Osteoblast (primary cell): ENCODE measurements around the gene SLC25A24. TPM values are rescaled to one million over a fixed set of nuclear protein-coding genes. Genes with fewer than 3 reads are reported as not detected.

ENCODE experiments used
- DNase-seq: peaks from one replicate; pipeline ENCODE4 v3.0.0; 2011; ENCODE audit warnings: low spot score, mixed read lengths; ENCODE audit not compliant: insufficient read length; ENCODE audit errors: missing footprints
- H2AFZ ChIP-seq: 2 replicates; pipeline ENCODE4 v1.6.0; 2011; ENCODE audit warnings: mild to moderate bottlenecking, low read length
- H3K27ac ChIP-seq: 2 replicates; pipeline ENCODE4 v1.5.1; 2011; ENCODE audit warnings: mild to moderate bottlenecking, low read depth, low read length, moderate library complexity
- H3K27me3 ChIP-seq: 2 replicates; pipeline ENCODE4 v1.6.0; 2012; ENCODE audit warnings: mild to moderate bottlenecking, control low read depth, inconsistent platforms, low read length, moderate library complexity; ENCODE audit not compliant: insufficient read depth
- H3K36me3 ChIP-seq: 2 replicates; pipeline ENCODE4 v1.5.1; 2011; ENCODE audit warnings: mild to moderate bottlenecking, low read length, control low read depth, moderate library complexity; ENCODE audit not compliant: insufficient read depth
- H3K4me1 ChIP-seq: 2 replicates; pipeline ENCODE4 v1.5.1; 2011; ENCODE audit warnings: mild to moderate bottlenecking, low read length, control low read depth, moderate library complexity; ENCODE audit not compliant: insufficient read depth
- H3K4me2 ChIP-seq: 2 replicates; pipeline ENCODE4 v1.6.0; 2011; ENCODE audit warnings: mild to moderate bottlenecking, low read length; ENCODE audit not compliant: insufficient read depth
- H3K4me3 ChIP-seq: fragments of 200-600 bp; sonication (generic); 3 replicates; pipeline ENCODE4 v1.5.1; 2012; ENCODE audit warnings: mild to moderate bottlenecking, low read length, inconsistent platforms; ENCODE audit not compliant: insufficient read depth
- H3K79me2 ChIP-seq: 2 replicates; pipeline ENCODE4 v1.6.0; 2012; ENCODE audit warnings: mild to moderate bottlenecking, low read length, control low read depth, inconsistent platforms; ENCODE audit not compliant: insufficient read depth
- H3K9me3 ChIP-seq: 2 replicates; pipeline ENCODE4 v1.5.1; 2011; ENCODE audit warnings: low read depth, low read length, control low read depth
- H4K20me1 ChIP-seq: 2 replicates; pipeline ENCODE4 v1.6.0; 2012; ENCODE audit warnings: mild to moderate bottlenecking, low read length, control low read depth; ENCODE audit not compliant: insufficient read depth
- CTCF ChIP-seq: IDR thresholded peaks from 2 replicates; pipeline ENCODE4 v1.5.1; 2011; ENCODE audit warnings: mild to moderate bottlenecking, low read depth, low read length, moderate library complexity; ENCODE audit errors: extremely low read depth
- total RNA-seq: library from RNA; depleted of rRNA; stranded (reverse); fragments of >200 nt; gene quantifications from 2 replicates; pipeline ENCODE4 v1.2.3, GENCODE V29; 2012

Gene SLC25A24
- total RNA-seq, 1 donor: 42.3 TPM

DNA sequence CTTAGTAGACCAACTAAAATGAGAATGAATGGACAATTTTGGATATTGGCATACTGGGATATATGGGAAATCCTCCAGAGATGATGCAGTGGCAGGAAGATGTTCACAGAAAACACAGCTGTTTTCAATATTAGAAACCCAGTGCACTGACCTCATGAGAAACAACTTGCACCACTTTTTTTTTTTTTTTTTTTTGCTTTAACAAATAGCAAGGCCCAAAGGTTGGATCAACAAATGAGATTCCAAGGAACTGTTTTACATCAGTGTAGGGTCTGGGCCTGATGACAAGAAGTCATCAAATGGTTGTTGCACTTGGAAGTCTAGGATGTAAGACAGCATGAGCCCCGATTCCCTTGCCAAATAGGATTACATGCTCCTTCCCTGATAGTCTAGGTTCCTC lies 110.7 kb downstream of the SLC25A24 start:
- no peak for DNase-seq
- H4K20me1 ChIP-seq: no peaks in the 10 kb centered on the region
- H3K9me3 ChIP-seq: no peaks in the 10 kb centered on the region

GRCh38 chr1:108085628-108086027 lies 114.5 kb downstream of the SLC25A24 start:
- Histone ChIP-seq H3K27me3 (no peaks in the 10 kb centered on the region), H3K27ac (no peak overlapping the region), H3K4me1 (no peaks in the 10 kb centered on the region), H3K36me3 (no peaks in the 10 kb centered on the region), H3K79me2 (no peaks in the 10 kb centered on the region), H3K4me2 (no peak overlapping the region), H3K9me3 (no peaks in the 10 kb centered on the region), H4K20me1 (no peaks in the 10 kb centered on the region), H2AFZ (no peak overlapping the region), H3K4me3 (no peak overlapping the region)
- DNase-seq: no peak
- no peak for TF ChIP-seq CTCF

More for the DNA sequence above, 110.7 kb downstream of the SLC25A24 start:
- Histone ChIP-seq H3K4me3 (no peak overlapping the region), H3K27me3 (no peaks in the 10 kb centered on the region), H2AFZ (no peak overlapping the region), H3K4me1 (no peaks in the 10 kb centered on the region), H3K27ac (no peak overlapping the region), H3K79me2 (no peaks in the 10 kb centered on the region), H3K4me2 (no peak overlapping the region), H3K36me3 (no peaks in the 10 kb centered on the region)
- no peak for TF ChIP-seq CTCF

GRCh38 chr1:108084866-108085477 lies 115.2 kb downstream of the SLC25A24 start:
- H3K36me3 ChIP-seq: no peaks in the 10 kb centered on the region
- no peaks in the 10 kb centered on the region for H4K20me1 ChIP-seq
- no peaks in the 10 kb centered on the region for H3K4me1 ChIP-seq
- no peaks in the 10 kb centered on the region for H3K9me3 ChIP-seq
- TF ChIP-seq CTCF: no peak
- H3K79me2 ChIP-seq: no peaks in the 10 kb centered on the region
- DNase-seq: no peak
- H3K27me3 ChIP-seq: no peaks in the 10 kb centered on the region
- no peak overlapping the region for H2AFZ ChIP-seq
- H3K4me2 ChIP-seq: no peak overlapping the region
- H3K27ac ChIP-seq: no peak overlapping the region
- H3K4me3 ChIP-seq: no peak overlapping the region

Other genes starting within 250 kb of the SLC25A24 start
- 0.59 and 0.72 TPM in 2 replicates for gene VAV3, start 235.2 kb downstream of the SLC25A24 start, total RNA-seq
- under 0.01 TPM in 1 of 2 replicates, not detected in the other for gene NBPF4, start 43.7 kb upstream of the SLC25A24 start, total RNA-seq
- 0.36 TPM in 1 of 2 replicates, not detected in the other for gene NBPF6, start 250.0 kb upstream of the SLC25A24 start, total RNA-seq